Mucosa of descending colon (tissue), 3 donors: Measurements from ENCODE around the gene THAP3. TPM values are rescaled to one million over a fixed set of nuclear protein-coding genes. Genes with fewer than 3 reads are reported as not detected.

Experiments
- ATAC-seq: fragments of 200-7000 bp; cut with Tn5 transposase; one replicate; pipeline ENCODE4 v1.9.1; 2020; ENCODE audit warnings: mild to moderate bottlenecking, moderate library complexity
- DNase-seq, 3 donors: peaks; one replicate each; pipeline ENCODE4 v3.0.0-alpha.2; 2020
- H3K36me3 ChIP-seq: fragments of 200-600 bp; one replicate; pipeline ENCODE4 v1.8.0; 2021; ENCODE audit warnings: low read depth, mild to moderate bottlenecking
- H3K4me1 ChIP-seq: fragments of 200-600 bp; one replicate; pipeline ENCODE4 v1.8.0; 2021; ENCODE audit warnings: low read depth, mild to moderate bottlenecking
- H3K4me3 ChIP-seq: fragments of 200-600 bp; one replicate; pipeline ENCODE4 v1.8.0; 2021; ENCODE audit warnings: mild to moderate bottlenecking
- H3K9me3 ChIP-seq: fragments of 200-600 bp; one replicate; pipeline ENCODE4 v1.8.0; 2021; ENCODE audit warnings: mild to moderate bottlenecking
- CTCF ChIP-seq: fragments of 200-600 bp; IDR thresholded peaks from one replicate; pipeline ENCODE4 v1.8.0; 2022; ENCODE audit warnings: antibody characterized with exemption, mild to moderate bottlenecking
- intact Hi-C, 2 donors: fragments of 100-400 bp; cut with DNase I in 1 of 2; cut with micrococcal nuclease in 1 of 2; formaldehyde crosslinking; loops; one replicate each; pipeline versions ENCODE4 v1.11.0 to v1.11.1; 2022; cut with DNase I, micrococcal nuclease
- total RNA-seq, 3 donors: library from RNA; stranded (reverse); fragmentation: NEBNext Ultra II Directional in 2 of 3; extraction: Animal tissue kit (Norgen Biotek cat#: 25700) in 2 of 3; gene quantifications; one replicate each; pipeline versions ENCODE4 v1.2.1 to v1.2.4, GENCODE V29; 2021 to 2023
- donor health status: DM: no; HTN: no; CAD: no; lungs with moderate emphysema.
- donor health status: DM: no; HTN: no; CAD: no.
- donor health status: DM: no; HTN: yes; CAD: no.

Gene THAP3
- total RNA-seq, 3 donors from 2014 or later: 8.5 to 19.4 (median 13.7) TPM

- no peak for DNase-seq
- TF ChIP-seq CTCF: no peak
- no peaks in the 10 kb centered on the region for H3K36me3 ChIP-seq
Measured at GRCh38 chr1:6627841-6628545, 3.3 kb downstream of the THAP3 start.

GRCh38 chr1:6628971-6629479 is 4.4 kb downstream of the THAP3 start:
- TF ChIP-seq CTCF: no peak
- Histone ChIP-seq H3K36me3 (no peaks in the 10 kb centered on the region), H3K4me3 (no peak overlapping the region), H3K4me1 (peaks cover 6% of the 10 kb centered on the region), H3K9me3 (no peaks in the 10 kb centered on the region)
- DNase-seq (no peak), ATAC-seq (no peak)
- intact Hi-C loops: no loop called here

More at GRCh38 chr1:6627841-6628545, 3.3 kb downstream of the THAP3 start:
- no peak for ATAC-seq
- intact Hi-C loops: no loop called here
- peaks cover 6% of the 10 kb centered on the region for H3K4me1 ChIP-seq
- no peak overlapping the region for H3K4me3 ChIP-seq
- H3K9me3 ChIP-seq: no peaks in the 10 kb centered on the region

GRCh38 chr1:6630027-6630426 is 5.4 kb downstream of the THAP3 start:
- no peaks in the 10 kb centered on the region for H3K36me3 ChIP-seq
- intact Hi-C loops: no loop called here

GRCh38 chr1:6631058-6631457 is 6.4 kb downstream of the THAP3 start:
- no peaks in the 10 kb centered on the region for H3K9me3 ChIP-seq
- H3K4me3 ChIP-seq: no peak overlapping the region
- no peak for TF ChIP-seq CTCF

More at GRCh38 chr1:6630027-6630426, 5.4 kb downstream of the THAP3 start:
- Histone ChIP-seq H3K4me1 (peaks cover 6% of the 10 kb centered on the region), H3K9me3 (no peaks in the 10 kb centered on the region), H3K4me3 (no peak overlapping the region)
- DNase-seq (no peak), ATAC-seq (no peak)
- no peak for TF ChIP-seq CTCF

DNA sequence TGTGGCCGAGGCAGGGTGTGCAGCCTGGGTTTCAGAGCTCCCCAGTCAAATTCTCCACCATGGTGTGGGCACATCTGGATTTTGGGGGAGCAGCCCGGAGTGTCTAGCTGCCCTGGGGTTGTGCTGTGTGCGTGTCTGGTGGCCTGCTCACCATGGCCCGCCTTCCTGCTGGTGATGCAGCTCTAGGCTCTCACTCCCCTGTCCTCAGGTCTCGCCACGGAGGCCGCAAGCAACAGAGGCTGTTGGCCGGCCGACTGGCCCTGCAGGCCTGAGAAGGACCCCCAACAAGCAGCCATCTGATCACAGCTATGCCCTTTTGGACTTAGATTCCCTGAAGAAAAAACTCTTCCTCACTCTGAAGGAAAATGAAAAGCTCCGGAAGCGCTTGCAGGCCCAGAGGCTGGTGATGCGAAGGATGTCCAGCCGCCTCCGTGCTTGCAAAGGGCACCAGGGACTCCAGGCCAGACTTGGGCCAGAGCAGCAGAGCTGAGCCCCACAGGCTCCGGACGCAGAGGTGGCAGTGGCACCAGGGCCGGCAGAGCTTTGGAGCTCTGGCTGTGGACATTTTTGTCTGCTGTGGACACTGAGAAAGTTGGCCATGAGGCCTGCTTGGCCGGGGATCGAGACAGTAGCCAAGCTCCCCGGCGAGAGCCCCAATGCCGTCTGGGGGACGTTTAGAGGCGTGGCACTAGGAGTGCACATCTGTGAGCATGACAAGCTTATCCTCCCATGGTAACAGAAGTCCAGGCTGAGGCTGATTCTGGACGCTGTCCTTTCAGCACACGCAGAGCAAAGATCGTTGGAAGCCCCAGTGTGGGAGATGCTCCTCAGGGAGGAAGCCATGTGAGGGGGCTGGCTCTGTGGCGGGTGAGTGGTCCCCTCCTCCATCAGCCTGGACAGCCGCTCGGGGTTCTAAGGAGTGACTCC is 8.2 kb downstream of the THAP3 start:
- no peak for TF ChIP-seq CTCF
- H3K4me3 ChIP-seq: no peak overlapping the region
- H3K4me1 ChIP-seq: no peaks in the 10 kb centered on the region
- DNase-seq: no peak
- intact Hi-C loops: no loop called here
- no peaks in the 10 kb centered on the region for H3K36me3 ChIP-seq
- ATAC-seq: no peak
- H3K9me3 ChIP-seq: no peaks in the 10 kb centered on the region

More at GRCh38 chr1:6631058-6631457, 6.4 kb downstream of the THAP3 start:
- Histone ChIP-seq H3K36me3 (no peaks in the 10 kb centered on the region), H3K4me1 (peaks cover 4% of the 10 kb centered on the region)
- ATAC-seq (no peak), DNase-seq (no peak)
- intact Hi-C loops: no loop called here
